IMR-90 (cell line): Measurements from ENCODE around the gene AMBP. TPM values are rescaled to one million over a fixed set of nuclear protein-coding genes. Genes with fewer than 3 reads are reported as not detected.

Experiments
- ATAC-seq: fragments of 200-7000 bp; cut with Tn5 transposase; 2 replicates; pipeline ENCODE4 v1.9.1; 2020; ENCODE audit warnings: low read depth, mild to moderate bottlenecking, moderate library complexity
- BruUV-seq: library from RNA; stranded (reverse); fragments of 400-500 nt; replicated peaks from 2 replicates; lab custom pipeline; 2021; lab: Mats Ljungman, UMichigan
- CTCF ChIA-PET: fragments of 300-600 bp; formaldehyde crosslinking; extraction: SDS; loops from one replicate; lab custom pipeline; 2021; ENCODE audit warnings: antibody characterized with exemption; lab: Yijun Ruan, JAX
- POLR2A ChIA-PET: fragments of 300-600 bp; sonication (Branson Sonifier 250); formaldehyde crosslinking; loops from one replicate; lab custom pipeline; 2022; ENCODE audit warnings: antibody characterized with exemption; ENCODE audit not compliant: unreplicated experiment; lab: Charles Lee
- DNase-seq: peaks from one replicate; pipeline ENCODE4 v3.0.0; 2013
- H2AFZ ChIP-seq: replicated peaks from 2 replicates; pipeline ENCODE3; 2013; ENCODE audit warnings: low read length, mild to moderate bottlenecking; ENCODE audit not compliant: poor library complexity
- H2AK5ac ChIP-seq: 2 replicates; pipeline ENCODE4 v1.6.1; 2013; ENCODE audit warnings: low read depth, low read length, inconsistent platforms
- H2AK9ac ChIP-seq: replicated peaks from 2 replicates; pipeline ENCODE3; 2013; ENCODE audit warnings: mild to moderate bottlenecking, low read depth, low read length, moderate library complexity; ENCODE audit not compliant: poor library complexity
- H2BK120ac ChIP-seq: 2 replicates; pipeline ENCODE4 v1.6.1; 2013; ENCODE audit warnings: low read depth, low read length, inconsistent platforms
- H2BK15ac ChIP-seq: 3 replicates; pipeline ENCODE4 v1.6.1; 2013; ENCODE audit warnings: low read depth, low read length, inconsistent platforms
- H2BK20ac ChIP-seq: 2 replicates; pipeline ENCODE4 v1.6.1; 2013; ENCODE audit warnings: low read depth, mild to moderate bottlenecking, inconsistent platforms, low read length, moderate library complexity
- H2BK5ac ChIP-seq: 2 replicates; pipeline ENCODE4 v1.6.1; 2013; ENCODE audit warnings: mild to moderate bottlenecking, low read depth, low read length, inconsistent platforms; ENCODE audit not compliant: poor library complexity, severe bottlenecking
- H3K14ac ChIP-seq: replicated peaks from 2 replicates; pipeline ENCODE4 v1.6.1; 2013; ENCODE audit warnings: low read depth, low read length, inconsistent platforms
- H3K18ac ChIP-seq: 2 replicates; pipeline ENCODE4 v1.6.1; 2013; ENCODE audit warnings: low read depth, low read length, control low read depth
- H3K23ac ChIP-seq: 2 replicates; pipeline ENCODE4 v1.6.1; 2013; ENCODE audit warnings: low read depth, low read length, inconsistent platforms
- H3K27ac ChIP-seq: 2 replicates; pipeline ENCODE4 v1.5.1; 2013; ENCODE audit warnings: mild to moderate bottlenecking, control low read depth, low read length; ENCODE audit not compliant: insufficient read depth
- H3K27me3 ChIP-seq: 2 replicates; pipeline ENCODE4 v1.6.1; 2013; ENCODE audit warnings: low read length; ENCODE audit not compliant: control insufficient read depth, insufficient read depth
- H3K36me3 ChIP-seq: 2 replicates; pipeline ENCODE4 v1.6.1; 2013; ENCODE audit warnings: low read length, mixed read lengths; ENCODE audit not compliant: control insufficient read depth, insufficient read depth
- H3K4ac ChIP-seq: 2 replicates; pipeline ENCODE4 v1.6.1; 2013; ENCODE audit warnings: low read depth, low read length, inconsistent platforms
- H3K4me1 ChIP-seq: 2 replicates; pipeline ENCODE4 v1.6.1; 2013; ENCODE audit warnings: low read length, mixed read lengths; ENCODE audit not compliant: control insufficient read depth, insufficient read depth
- H3K4me2 ChIP-seq: 2 replicates; pipeline ENCODE4 v1.6.1; 2013; ENCODE audit warnings: low read depth, mild to moderate bottlenecking, control low read depth, low read length, moderate library complexity
- H3K4me3 ChIP-seq: 2 replicates; pipeline ENCODE4 v1.5.1; 2013; ENCODE audit warnings: low read depth, mild to moderate bottlenecking, control low read depth, low read length, moderate library complexity; ENCODE audit not compliant: insufficient read depth
- H3K56ac ChIP-seq: 2 replicates; pipeline ENCODE4 v1.6.1; 2013; ENCODE audit warnings: low read length, inconsistent platforms; ENCODE audit not compliant: insufficient read depth; ENCODE audit errors: extremely low read depth
- H3K79me1 ChIP-seq, 2 experiments: 2 replicates each; pipeline ENCODE4 v1.6.1; 2013; ENCODE audit warnings: low read length in 2 of 2, inconsistent platforms in 1 of 2, low read depth in 1 of 2
- H3K9ac ChIP-seq: 2 replicates; pipeline ENCODE4 v1.6.1; 2013; ENCODE audit warnings: low read depth, low read length, control low read depth
- H3K9me1 ChIP-seq: 2 replicates; pipeline ENCODE4 v1.6.1; 2013; ENCODE audit warnings: low read length, inconsistent platforms; ENCODE audit not compliant: insufficient read depth
- H3K9me3 ChIP-seq: 2 replicates; pipeline ENCODE4 v1.6.1; 2013; ENCODE audit warnings: low read length; ENCODE audit not compliant: control insufficient read depth, insufficient read depth
- H4K20me1 ChIP-seq: 2 replicates; pipeline ENCODE4 v1.6.1; 2013; ENCODE audit warnings: low read length, inconsistent platforms; ENCODE audit not compliant: insufficient read depth
- H4K5ac ChIP-seq: 2 replicates; pipeline ENCODE4 v1.6.1; 2013; ENCODE audit warnings: mild to moderate bottlenecking, low read depth, low read length, control low read depth
- H4K8ac ChIP-seq, 2 experiments: 2 replicates each; pipeline ENCODE4 v1.6.1; 2013; ENCODE audit warnings: low read depth in 2 of 2, low read length in 2 of 2, control low read depth in 1 of 2, inconsistent platforms in 1 of 2
- H4K91ac ChIP-seq: 2 replicates; pipeline ENCODE4 v1.6.1; 2013; ENCODE audit warnings: low read depth, low read length, inconsistent platforms; ENCODE audit not compliant: insufficient read depth
- BHLHE40 ChIP-seq: fragments of 150-350 bp; IDR thresholded peaks from 2 replicates; pipeline ENCODE4 v1.6.1; 2016; ENCODE audit warnings: mild to moderate bottlenecking, low read depth, low read length
- MAZ ChIP-seq: IDR thresholded peaks from 2 replicates; pipeline ENCODE4 v1.6.1; 2012; ENCODE audit warnings: low read depth, mild to moderate bottlenecking, low read length, improper control_type of control experiment, moderate library complexity, borderline replicate concordance
- NFE2L2 ChIP-seq: fragments of 150-350 bp; IDR thresholded peaks from 2 replicates; pipeline ENCODE4 v1.6.1; 2016; ENCODE audit warnings: low read depth, mild to moderate bottlenecking, low read length
- RFX5 ChIP-seq: IDR thresholded peaks from 2 replicates; pipeline ENCODE4 v1.8.0; 2012; ENCODE audit warnings: low read depth, mild to moderate bottlenecking, low read length, moderate library complexity
- WGBS, 2 experiments: methylation state at CpG; one replicate each; pipeline versions ENCODE4 v1.1.5 to v1.1.7; 2013; ENCODE audit warnings: missing lambda C conversion rate in 2 of 2; ENCODE audit not compliant: insufficient read length in 1 of 2; ENCODE audit errors: extremely low coverage in 2 of 2; 5-methylcytosine and 5-hydroxymethylcytosine counted together
- dilution Hi-C: fragments of 300-500 bp; cut with HindIII; formaldehyde crosslinking; loops from one replicate; pipeline ENCODE4 v1.14.3; 2018; ENCODE audit warnings: low sequenced_read_pairs; ENCODE audit not compliant: unreplicated experiment
- in situ Hi-C: fragments of 300-500 bp; cut with MboI; formaldehyde crosslinking; loops from 3 replicates; pipeline ENCODE4 v1.14.3; 2019; ENCODE audit warnings: low sequenced_read_pairs, inconsistent platforms, mixed read lengths
- intact Hi-C: fragments of 100-400 bp; cut with micrococcal nuclease; formaldehyde crosslinking; loops from 2 replicates; pipeline ENCODE4 v1.10.0; 2022
- polyA plus RNA-seq, 3 experiments: library from polyadenylated mRNA; depleted of rRNA; stranded (reverse); fragments of >200 nt; gene quantifications; 2 replicates each; pipeline ENCODE4 v1.2.3, GENCODE V29; 2012; ENCODE audit warnings: low replicate concordance in 1 of 3
- total RNA-seq: library from RNA; depleted of rRNA; stranded (reverse); fragments of >200 nt; gene quantifications from 2 replicates; pipeline ENCODE4 v1.2.3, GENCODE V29; 2012

Gene AMBP
- total and polyA plus RNA-seq, 2 of the 4 experiments (the other 2 are of a cell fraction): not detected

DNA sequence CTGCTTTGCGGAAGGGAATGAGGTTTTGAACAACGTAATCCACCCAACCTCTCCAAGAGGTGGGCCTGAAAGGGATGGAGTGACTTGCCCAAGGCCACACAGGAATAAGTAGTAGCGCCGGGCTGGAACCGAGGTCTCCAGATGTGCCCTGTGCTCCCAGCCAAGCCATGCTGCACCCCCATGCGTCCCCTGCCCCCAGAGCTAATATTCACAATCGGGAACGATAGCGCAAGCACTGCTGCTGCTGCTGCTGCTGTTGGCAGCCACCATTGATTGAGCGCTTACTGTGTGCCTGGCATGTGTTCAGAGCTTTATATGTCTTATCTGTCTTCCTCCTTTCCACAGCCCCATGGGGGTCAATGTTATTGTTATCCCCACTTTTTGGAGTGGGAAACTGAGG lies 43.9 kb downstream of the AMBP start:
- no peak overlapping the region for H4K8ac ChIP-seq
- dilution Hi-C loops: no loop called here
- H2AK9ac ChIP-seq: no peak overlapping the region
- H3K56ac ChIP-seq: no peak overlapping the region
- no peak overlapping the region for H2BK20ac ChIP-seq
- BruUV-seq: no TSS peak
- H3K4ac ChIP-seq: no peak overlapping the region
- no peak overlapping the region for H3K4me2 ChIP-seq
- no peak for TF ChIP-seq MAZ
- TF ChIP-seq BHLHE40: no peak
- TF ChIP-seq NFE2L2: no peak
- no peak for TF ChIP-seq RFX5
- H3K9ac ChIP-seq: no peak overlapping the region
- H3K36me3 ChIP-seq: peaks cover 63% of the 10 kb centered on the region
- ATAC-seq (no peak), DNase-seq (no peak)
- no peaks in the 10 kb centered on the region; the same call in 1 of the 2 replicates for H4K20me1 ChIP-seq
- in situ Hi-C loops: no loop called here
- CTCF ChIA-PET: no interaction called here
- WGBS, 2 experiments: 84% methylated on average over 4 of the region's 10 CpGs; no CpG with 5 or more reads in 1 of the 2 experiments
- no peak overlapping the region for H3K23ac ChIP-seq
- no peak overlapping the region for H3K4me3 ChIP-seq
- H3K9me1 ChIP-seq: 0 out of 2 replicates have a peak, but pooled peaks cover 2% of the 10 kb centered on the region
- H2AK5ac ChIP-seq: no peak overlapping the region
- no peak overlapping the region for H2BK120ac ChIP-seq
- H3K4me1 ChIP-seq: no peaks in the 10 kb centered on the region
- H2BK5ac ChIP-seq: no peak overlapping the region
- no peak overlapping the region for H2BK15ac ChIP-seq
- no peak overlapping the region for H3K18ac ChIP-seq
- intact Hi-C loops: loop anchor here (5.0 kb wide), 1 partner anchor 352 kb away; no protein-coding TSS in a partner anchor
- H3K79me1 ChIP-seq: no peaks in the 10 kb centered on the region; a peak in 1 of 4 replicates
- no peak overlapping the region for H3K27ac ChIP-seq
- H3K14ac ChIP-seq: no peak overlapping the region
- H2AFZ ChIP-seq: peak overlapping the region; percentile 7
- no peaks in the 10 kb centered on the region for H3K9me3 ChIP-seq
- H3K27me3 ChIP-seq: no peaks in the 10 kb centered on the region
- POLR2A ChIA-PET: no interaction called here
- no peak overlapping the region for H4K91ac ChIP-seq
- H4K5ac ChIP-seq: no peak overlapping the region
